ENCODE results near the gene PIK3R5. TPM values are rescaled to one million over a fixed set of nuclear protein-coding genes. Genes with fewer than 3 reads are reported as not detected.

PIK3R5 gene, protein sequence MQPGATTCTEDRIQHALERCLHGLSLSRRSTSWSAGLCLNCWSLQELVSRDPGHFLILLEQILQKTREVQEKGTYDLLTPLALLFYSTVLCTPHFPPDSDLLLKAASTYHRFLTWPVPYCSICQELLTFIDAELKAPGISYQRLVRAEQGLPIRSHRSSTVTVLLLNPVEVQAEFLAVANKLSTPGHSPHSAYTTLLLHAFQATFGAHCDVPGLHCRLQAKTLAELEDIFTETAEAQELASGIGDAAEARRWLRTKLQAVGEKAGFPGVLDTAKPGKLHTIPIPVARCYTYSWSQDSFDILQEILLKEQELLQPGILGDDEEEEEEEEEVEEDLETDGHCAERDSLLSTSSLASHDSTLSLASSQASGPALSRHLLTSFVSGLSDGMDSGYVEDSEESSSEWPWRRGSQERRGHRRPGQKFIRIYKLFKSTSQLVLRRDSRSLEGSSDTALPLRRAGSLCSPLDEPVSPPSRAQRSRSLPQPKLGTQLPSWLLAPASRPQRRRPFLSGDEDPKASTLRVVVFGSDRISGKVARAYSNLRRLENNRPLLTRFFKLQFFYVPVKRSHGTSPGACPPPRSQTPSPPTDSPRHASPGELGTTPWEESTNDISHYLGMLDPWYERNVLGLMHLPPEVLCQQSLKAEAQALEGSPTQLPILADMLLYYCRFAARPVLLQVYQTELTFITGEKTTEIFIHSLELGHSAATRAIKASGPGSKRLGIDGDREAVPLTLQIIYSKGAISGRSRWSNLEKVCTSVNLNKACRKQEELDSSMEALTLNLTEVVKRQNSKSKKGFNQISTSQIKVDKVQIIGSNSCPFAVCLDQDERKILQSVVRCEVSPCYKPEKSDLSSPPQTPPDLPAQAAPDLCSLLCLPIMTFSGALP
- total RNA-seq, result 63.5 and 74.1 TPM in 2 replicates

DNA sequence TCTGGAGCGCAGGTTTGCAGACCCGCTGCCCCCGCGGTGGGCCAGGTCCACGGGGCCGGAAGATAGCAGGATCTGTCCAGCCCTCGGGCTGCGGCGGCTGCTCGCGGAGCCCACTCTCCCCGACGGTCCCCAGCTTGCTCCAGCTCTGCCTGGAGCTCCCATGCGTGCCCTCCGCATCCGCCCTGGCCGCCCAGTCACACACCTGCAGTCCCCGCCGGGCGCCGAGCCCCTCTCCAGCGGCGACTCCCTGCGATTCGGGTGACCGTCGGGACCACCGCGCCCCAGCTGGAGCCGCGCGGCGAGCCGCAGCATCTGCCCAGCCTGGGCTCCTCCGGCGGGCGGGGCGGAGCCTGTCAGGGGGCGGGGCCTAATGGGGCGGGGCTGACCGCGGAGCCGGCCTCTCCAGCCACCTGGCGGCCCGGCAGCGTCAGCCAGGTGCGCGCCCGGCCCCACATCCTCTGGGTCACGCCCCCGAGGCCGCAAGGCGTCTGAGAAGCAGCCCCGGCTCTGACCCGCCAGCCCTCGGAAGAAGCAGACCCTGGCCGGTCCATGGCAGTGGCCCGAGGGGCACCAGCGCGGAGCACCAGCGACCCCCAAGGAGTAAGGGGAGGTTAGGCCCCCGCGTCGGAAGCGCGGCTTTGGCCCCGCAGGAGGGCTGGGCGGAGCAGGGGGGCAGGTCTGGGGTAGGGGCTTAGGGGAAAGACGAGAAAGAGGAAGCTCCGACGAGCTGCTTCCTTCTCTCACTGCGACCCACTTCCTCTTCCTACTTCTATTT, at the start of gene PIK3R5:
PIK3R5 (minus strand) TSS at position 314 of the 775 bp plus-strand sequence. CDS start 54,213 bp downstream, outside the sequence.
- intact Hi-C loops (cut with micrococcal nuclease), result loop anchor here (1.0 to 10.0 kb wide), 8 partner anchors 11 to 531 kb away; partner anchors contain the start of genes MYH10 and NDEL1

GRCh38 chr17:9011001-9011400, 45.5 kb upstream of the PIK3R5 start:
- intact Hi-C loops (cut with micrococcal nuclease), result no loop called here

DNA sequence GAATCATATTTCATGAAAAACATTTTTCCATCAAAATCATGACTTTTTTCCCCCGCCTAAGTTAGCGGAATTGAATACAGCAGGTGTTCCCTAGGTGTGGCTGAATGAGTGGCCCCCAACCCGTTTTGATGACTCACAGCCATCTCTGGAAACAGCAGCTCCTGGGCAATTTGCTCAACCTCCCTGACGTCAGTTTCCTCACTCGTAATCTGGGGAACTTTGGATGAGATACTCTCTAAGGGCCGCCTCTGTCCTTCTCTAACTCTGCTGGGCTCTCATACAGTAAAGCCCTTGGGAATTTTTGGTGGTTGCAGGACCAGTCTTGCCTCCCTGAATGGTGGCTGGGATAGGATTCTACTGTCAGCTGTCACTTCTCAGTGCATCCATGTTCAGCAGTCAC, 44.2 kb upstream of the PIK3R5 start:
- intact Hi-C loops (cut with micrococcal nuclease), result no loop called here

GRCh38 chr17:9009096-9009495, 43.6 kb upstream of the PIK3R5 start:
- intact Hi-C loops (cut with micrococcal nuclease), result no loop called here

DNA sequence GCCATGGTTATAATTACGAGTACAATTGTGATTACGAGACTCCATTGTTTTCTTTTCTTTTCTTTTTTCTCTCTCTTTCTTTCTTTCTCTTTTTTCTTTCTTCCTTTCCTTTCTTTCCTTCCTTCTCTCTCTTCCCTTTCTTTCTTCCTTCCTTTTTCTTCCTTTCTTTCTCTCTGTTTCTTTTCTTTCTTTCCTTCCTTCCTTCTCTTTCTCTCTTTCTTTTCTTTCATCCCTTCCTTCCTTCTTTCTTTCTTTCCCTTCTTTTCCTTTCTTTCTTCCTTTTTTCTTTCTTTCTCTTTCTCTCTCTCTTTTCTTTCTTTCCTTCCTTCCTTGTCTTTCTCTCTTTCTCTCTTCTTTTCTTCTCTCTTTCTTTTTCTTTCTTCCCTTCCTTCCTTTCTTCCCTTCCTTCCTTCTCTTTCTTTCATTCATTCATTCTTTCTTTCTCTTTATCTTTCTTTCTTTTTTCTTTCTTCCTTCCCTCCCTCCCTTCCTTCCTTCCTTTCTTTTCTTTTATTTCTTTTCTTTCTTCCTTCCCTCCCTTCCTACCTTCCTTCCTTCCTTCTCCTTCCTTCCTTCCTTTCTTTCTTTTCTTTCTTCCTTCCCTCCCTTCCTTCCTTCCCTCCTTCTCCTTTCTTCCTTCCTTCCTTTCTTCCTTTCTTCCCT, 41.7 kb upstream of the PIK3R5 start:
- intact Hi-C loops (cut with micrococcal nuclease), result no loop called here

DNA sequence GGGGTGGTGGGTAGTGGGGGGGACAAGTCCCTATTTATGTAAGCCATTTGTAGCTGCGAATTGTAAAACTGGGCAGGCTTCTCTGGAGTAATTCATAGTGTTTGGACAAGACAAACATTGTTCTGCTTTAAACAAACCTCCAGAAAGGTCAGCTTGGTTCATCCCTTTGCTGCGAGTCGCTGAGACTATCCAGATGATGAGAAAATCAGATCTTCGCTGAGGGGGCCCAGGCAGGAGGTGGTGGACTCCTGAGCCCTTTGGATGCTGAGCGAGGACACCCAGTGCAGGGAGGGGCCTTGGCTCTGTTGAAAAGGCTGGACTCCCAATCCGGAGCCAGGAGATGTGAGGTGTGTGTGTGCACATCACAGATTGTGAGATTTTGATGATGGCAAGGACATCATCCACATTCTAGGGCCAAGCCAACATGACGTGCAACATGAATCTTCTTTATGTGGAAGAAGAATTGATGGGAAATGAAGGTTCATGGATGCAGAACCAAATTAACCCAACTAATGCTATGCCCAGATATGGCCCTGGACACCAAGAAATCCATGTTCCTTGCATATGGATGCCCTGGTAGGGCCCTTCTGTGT, 40.8 kb upstream of the PIK3R5 start:
- intact Hi-C loops (cut with micrococcal nuclease), result no loop called here

DNA sequence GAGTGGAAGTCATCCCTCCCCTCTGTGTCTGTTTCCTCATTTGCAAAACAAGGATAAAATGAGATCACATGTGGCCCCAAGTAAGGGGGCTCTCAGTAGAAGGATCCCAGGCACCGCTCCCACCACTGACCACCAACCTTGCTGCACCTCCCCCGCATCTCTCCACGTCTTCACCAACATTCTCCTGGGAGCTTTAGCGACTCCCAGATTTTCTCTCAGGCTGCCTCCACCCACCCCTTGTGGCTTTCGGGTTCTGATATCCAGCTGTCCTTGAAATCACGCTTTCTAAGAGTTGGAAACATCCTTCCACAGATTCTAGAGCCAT, 39.4 kb upstream of the PIK3R5 start:
- intact Hi-C loops (cut with micrococcal nuclease), result no loop called here

GRCh38 chr17:9004132-9004960, 38.8 kb upstream of the PIK3R5 start:
- intact Hi-C loops (cut with micrococcal nuclease), result no loop called here

- intact Hi-C loops (cut with micrococcal nuclease), result loop anchor here (2.0 kb wide), 1 partner anchor 17 kb away; the partner anchor contains the start of gene NTN1
Observed at GRCh38 chr17:9003355-9004131, 38.0 kb upstream of the PIK3R5 start.

DNA sequence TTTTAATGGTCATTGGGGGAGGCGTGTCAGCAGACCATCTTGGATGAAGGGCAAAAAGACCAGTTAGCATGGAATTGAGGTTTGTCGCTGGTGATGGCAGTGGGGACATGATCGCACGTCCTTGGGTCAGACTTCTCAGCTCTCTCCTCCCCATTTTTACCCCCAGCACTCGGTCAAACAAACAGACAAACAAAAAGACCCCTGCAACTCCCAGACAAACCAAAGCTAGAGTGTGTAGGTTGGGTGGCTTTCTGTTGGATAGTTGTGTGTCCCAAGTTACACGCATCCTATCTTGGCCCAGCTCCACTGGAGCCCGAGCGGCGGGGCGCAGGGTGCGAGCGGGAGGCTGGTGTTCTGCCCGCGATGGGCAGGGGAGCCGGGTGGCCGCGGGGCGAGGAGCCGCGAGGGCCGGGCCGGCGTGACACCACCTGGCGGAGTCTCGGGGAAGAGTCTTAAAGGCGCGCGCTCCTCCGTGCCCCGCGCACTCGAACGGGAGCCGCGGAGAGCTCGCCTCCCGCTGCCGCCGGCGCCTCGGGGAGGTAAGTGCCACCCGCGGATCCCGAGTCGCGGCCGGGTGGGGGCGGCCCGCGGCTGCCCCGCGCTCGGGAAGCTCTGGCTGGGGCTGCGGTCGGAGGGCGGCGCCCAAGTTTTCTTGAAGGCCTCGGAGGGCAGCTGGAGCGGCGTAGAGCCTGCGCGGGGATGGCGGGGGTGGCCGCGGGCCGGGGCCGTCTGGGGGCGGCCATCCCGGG, 37.3 kb upstream of the PIK3R5 start:
- intact Hi-C loops (cut with micrococcal nuclease), result loop anchor here (2.0 kb wide), 1 partner anchor 18 kb away; the partner anchor contains the start of gene NTN1

DNA sequence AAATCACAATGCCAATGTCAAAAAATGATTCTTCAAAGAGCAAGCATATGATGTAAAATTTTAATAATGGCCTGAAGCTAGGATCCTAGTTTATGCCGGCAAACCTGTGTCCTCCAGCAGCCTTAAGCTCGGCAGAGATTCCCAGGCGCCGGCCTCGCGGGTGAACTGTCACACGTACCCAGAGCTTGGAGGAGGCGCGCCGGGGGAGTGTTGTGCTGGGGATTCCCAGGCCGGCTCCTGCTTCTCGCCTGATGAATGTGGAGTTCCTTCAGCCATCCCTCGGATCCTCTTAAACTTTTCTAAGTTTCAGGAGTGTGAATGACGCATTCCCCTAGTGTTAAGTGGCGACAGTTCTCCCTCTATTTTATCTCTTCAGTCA, 36.7 kb upstream of the PIK3R5 start:
- intact Hi-C loops (cut with micrococcal nuclease), result loop anchor here (2.0 kb wide), 1 partner anchor 19 kb away; the partner anchor contains the start of gene NTN1

DNA sequence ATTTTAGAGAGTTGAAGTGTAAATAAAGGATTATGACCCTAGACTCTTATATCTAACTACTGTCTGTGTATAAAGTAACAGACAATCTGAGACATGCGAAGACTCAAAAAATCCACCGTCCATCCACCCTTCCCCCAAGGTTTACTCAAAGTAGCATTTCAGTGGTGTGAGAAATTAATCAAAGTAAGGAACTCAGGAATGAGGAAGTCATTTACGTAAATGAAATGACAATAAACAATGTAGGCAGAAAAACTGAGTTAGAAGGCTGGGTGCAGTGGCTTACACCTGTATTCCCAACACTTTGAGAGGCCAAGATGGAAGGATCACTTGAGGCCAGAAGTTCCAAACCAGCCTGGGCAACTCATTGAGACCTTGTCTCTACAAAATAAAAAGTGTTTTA, 36.1 kb upstream of the PIK3R5 start:
- intact Hi-C loops (cut with micrococcal nuclease), result no loop called here

GRCh38 chr17:8997994-8998628, 32.6 kb upstream of the PIK3R5 start:
- intact Hi-C loops (cut with micrococcal nuclease), result loop anchor here (1.0 to 10.0 kb wide), 7 partner anchors 103 to 613 kb away; partner anchors contain the start of genes MYH10 and RPL26

DNA sequence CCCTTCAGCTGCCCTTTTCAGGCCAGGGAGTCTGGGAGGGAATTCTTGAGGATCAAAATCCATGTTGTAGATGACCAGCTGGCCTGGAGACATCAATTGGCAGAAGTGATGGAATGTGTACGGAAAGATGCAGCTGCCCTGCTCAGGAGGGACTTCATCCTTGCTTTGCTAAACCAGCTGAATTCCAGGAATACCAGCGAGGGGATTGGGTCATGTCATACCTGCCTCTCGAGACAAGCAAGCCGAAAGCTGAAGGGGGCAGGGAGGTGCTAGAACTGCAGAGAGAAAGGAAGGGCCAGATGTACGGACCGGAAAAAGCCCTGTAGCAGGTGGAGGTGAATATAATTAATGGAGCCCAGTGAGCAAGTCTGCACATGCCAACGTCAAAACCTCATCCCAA, 30.2 kb upstream of the PIK3R5 start:
- intact Hi-C loops (cut with micrococcal nuclease), result loop anchor here (10.0 kb wide), 3 partner anchors 529 to 611 kb away; partner anchors contain the start of gene RPL26

GRCh38 chr17:8994319-8994718, 28.8 kb upstream of the PIK3R5 start:
- intact Hi-C loops (cut with micrococcal nuclease), result loop anchor here (1.0 to 10.0 kb wide), 5 partner anchors 40 to 610 kb away; partner anchors contain the start of gene RPL26

GRCh38 chr17:8991514-8992285, 26.2 kb upstream of the PIK3R5 start:
- intact Hi-C loops (cut with micrococcal nuclease), result loop anchor here (5.0 to 10.0 kb wide), 4 partner anchors 301 to 607 kb away; partner anchors contain the start of gene RPL26

Measured in T-helper 1 cell treated with Interleukin-12 subunit alpha and Interleukin-12 subunit beta and Interleukin-4 antibody, amounts not matched to agents 30 ng/mL and 1 ng/mL, for 36 hours (primary cell).